ENCODE measurements around the gene URB2.
A peak's percentile ranks its signal among the peaks of the same experiment; 100 is the strongest.

Gene URB2

DNA sequence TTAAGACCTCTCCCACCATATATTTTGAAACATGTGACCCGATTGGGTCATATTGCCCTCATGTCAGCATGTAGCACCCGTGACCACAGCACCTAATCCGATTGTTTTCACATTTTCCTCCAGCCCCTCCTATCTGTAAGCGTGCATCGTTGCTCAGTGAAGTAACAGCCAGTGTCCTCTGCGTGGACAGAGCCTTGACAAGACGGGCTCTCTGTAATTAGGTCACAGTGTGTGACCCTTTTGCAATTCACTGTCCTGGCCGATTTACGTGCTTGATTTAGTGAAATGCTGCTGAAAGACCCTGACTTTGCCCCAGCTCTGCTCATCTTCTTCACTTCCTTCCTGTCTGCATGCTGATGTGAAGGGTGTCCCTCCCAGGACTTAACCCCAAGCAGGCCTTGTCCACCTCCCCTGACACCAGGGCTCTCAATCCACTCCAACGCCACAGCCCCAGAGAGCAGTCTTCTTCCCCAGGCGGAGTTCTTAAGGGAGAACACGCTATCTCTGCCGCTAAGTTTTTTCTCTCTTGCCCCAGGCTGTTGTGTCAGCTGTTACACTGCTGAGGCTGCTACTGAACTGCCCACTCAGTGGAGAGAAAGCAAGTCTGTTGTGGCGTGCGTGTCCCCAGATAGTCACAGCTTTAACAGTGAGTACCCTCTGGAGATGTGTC is 19.4 kb downstream of the URB2 start:
- DNase-seq, result no peak

DNA sequence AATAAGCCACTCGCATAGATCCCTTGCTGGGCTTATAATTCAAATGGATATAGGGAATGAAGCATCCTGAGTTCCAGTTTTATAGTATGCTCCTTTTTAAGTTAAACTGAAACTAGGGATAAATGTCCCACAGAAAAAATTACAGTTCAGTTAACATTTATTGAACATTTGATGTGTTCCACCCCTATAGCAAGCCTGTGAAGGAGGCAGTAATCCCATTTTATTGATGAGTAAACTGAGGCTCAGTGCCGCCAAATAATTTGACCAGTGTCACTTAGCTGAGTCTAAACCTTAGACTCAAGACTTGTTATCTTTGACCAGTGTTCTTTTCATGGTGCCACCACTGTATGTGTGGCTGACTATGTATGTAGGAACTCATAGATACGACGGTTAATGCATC is 22.4 kb downstream of the URB2 start:
- no peak for DNase-seq

DNA sequence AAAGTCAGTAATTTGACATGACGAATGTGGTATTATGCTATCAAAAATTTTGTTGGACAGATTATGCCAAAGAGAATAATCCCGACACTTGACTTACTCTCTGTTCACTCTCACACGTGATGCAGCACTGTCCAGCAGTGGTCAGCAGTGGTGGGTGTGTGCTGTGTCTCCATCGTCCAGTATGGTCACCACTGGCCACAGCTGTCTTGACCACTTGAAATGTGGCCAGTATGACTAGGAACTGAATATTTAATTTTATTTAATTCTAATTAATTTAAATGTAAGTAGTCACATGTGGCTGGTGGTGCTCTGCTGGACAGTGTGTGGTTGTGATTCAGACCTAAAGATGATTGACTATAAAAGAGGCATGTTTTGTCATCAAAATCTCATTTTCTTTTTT is 24.0 kb downstream of the URB2 start:
- no peak for DNase-seq

GRCh38 chr1:229651546-229651945 is 25.5 kb downstream of the URB2 start:
- no peak for DNase-seq

GRCh38 chr1:229653420-229653819 is 27.4 kb downstream of the URB2 start:
- peak; percentile 15 to 53 for DNase-seq

GRCh38 chr1:229655781-229656180 is 29.7 kb downstream of the URB2 start:
- no peak for DNase-seq

- no peak for DNase-seq
These were observed 32.1 kb downstream of the URB2 start for GRCh38 chr1:229657993-229658755.

DNA sequence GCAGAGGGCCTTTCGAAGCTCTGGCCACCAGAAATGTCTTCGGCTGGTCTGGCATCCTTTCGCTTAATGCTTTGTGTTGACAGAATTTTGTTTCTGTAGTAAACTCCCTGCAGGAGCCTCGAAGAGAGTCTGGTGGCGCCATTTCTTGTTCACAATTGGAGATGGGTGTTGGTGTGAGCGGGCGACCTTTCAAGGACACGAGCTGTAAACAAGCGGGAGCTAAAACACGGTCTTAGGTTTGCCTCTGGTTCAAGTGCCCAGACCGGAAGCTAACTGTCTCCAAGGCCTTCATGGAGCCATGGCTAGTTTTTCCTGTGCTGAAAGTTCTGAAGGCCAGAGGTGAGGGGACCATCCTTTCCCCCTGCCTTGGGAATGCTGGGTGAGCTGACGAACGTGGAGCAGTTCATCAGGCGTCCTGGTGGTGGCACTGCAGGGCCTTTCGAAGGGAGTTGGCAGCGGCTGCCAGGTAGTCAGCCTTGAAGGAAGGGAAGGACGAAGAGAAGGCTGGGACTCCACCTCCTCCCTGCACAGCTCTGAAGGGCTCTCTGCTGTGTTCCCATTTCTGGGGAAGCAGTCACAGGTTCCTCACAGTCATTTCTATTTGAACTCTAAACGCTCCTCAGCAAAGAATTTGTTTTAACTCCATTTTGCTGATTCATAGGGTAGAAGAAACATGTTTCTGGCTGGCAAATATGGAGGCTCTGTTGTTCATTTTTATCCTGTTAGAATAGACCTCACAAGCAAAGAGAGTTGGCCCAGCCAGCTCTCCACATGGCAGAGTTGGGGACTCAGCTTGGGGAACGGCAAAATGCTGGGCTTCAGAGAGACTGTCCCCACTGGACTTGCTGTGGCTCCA is 35.2 kb downstream of the URB2 start:
- peak in 1 of 2 experiments; percentile 62 for DNase-seq

- DNase-seq, result no peak
These were observed 35.9 kb downstream of the URB2 start for GRCh38 chr1:229661897-229662296.

GRCh38 chr1:229664133-229664689 is 38.2 kb downstream of the URB2 start:
- DNase-seq, result peak in 1 of 2 experiments; percentile 38

- DNase-seq, result no peak
These were observed 40.0 kb downstream of the URB2 start for GRCh38 chr1:229665912-229666558.

GRCh38 chr1:229666585-229666984 is 40.5 kb downstream of the URB2 start:
- DNase-seq, result no peak

DNA sequence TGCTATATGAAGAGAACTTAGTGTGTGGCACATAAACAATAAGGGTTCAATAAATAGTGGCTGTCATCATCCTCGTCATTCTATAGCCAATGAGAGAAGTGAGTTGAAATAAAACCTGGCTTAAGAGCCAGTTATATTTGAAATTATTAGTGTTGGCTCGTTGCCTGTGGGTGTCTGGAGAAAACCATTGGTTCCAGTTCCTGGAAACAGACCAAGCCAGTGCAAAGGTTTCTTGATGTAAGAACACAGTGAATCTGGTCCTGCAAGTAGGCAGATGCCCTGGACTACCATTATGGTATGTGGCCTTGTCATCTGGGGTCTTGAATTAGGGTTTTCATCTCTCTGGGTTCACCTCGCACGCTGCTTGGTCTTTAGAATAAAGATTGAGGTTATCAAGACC is 43.3 kb downstream of the URB2 start:
- no peak for DNase-seq

- no peak for DNase-seq
These were observed 45.3 kb downstream of the URB2 start for GRCh38 chr1:229671310-229671709.

DNA sequence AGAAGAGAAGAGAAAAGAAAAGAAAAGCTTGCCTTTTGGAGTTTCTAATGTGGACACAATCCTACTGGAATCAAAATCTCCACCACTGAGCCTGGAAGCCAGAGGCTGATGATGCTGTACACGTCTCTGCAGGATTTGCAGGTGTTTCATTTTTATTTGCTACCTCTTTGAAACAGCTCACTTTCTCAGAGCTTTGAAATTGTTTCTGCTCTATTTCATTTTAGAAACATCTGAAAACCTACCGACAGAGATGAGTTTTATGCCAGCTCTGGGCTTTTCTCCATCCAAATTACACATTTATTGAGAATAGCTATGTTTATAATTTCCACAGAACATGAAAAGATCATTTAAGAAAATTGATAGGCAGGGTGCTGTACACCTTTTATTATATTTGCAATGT is 46.2 kb downstream of the URB2 start:
- DNase-seq, result no peak

DNA sequence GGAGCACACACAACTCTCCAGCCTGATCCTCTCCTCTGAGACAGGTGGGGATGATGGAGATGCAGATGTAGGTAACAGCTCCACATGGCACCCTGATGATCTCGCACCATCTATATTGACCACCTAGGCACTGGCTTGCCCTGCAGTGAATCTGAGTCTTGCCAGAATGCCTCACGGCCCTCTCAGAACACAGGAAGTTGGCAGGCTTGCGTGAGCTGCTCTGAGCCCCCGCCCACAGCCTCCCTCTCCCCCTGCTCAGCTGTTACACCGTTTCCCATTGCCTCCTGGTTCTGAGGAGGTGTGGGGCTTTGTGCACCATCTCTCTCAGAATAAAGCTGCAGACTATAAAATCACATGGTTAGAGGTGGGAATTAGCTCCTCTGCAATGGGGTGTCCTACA is 48.0 kb downstream of the URB2 start:
- no peak for DNase-seq

DNA sequence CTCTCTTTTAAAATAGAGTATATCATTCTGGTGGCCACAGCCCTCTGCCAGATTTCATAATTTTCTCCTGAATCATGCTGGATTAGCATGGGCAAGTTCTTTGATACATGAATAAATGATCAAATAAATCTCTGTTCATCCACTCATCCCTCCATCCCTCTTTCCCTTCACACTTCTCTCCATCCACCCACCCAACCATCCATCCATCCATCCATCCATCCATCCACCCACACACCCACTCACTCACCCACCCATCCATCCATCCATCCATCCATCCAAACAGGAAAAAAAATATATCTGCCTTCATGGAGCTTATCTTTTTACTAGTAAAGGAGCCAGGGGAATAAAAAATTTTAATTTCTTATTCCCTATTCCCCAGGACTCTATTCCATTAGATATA is 49.3 kb downstream of the URB2 start:
- DNase-seq, result no peak

- DNase-seq, result no peak
These were observed 59.1 kb downstream of the URB2 start for GRCh38 chr1:229685149-229685548.

DNA sequence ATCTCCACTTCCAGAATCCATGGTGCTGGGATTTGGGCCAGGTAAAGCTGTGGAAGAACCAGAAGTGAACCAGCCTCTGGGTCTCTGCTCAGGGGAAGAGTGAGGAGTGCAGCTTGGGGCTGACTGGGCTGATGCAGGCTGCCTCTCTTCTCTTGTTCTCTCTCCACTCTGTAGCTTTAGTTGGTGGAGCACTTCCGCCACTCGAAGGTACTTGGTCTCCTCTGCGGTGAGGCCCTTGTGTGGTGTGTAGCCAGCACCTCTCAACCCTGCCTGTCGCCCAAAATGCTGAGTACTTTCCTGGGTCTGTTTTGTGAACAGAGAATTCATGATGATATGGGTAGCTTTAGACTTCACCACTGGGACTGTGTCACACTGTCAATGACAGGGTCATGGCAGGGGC is 63.2 kb downstream of the URB2 start:
- no peak for DNase-seq

GRCh38 chr1:229689904-229690303 is 63.9 kb downstream of the URB2 start:
- DNase-seq, result no peak

DNA sequence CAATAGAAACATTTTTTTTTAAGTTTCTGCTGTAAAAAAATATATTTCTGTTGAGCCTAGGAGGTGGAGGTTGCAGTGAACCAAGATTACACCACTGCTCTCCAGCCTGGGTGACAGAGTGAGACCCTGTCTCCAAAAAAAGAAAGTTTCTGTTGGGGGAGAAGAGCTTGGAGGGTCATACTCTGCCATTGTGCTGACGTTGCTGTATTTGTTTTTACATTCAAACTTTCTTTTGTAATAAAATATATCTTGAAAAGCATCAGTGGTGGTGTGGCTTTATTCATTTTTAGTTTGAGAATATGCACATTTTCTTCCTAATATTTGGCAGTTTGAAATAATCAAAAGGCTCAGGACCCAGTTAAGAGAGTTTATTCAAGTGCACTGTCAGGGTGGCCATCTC is 64.6 kb downstream of the URB2 start:
- no peak for DNase-seq

DNA sequence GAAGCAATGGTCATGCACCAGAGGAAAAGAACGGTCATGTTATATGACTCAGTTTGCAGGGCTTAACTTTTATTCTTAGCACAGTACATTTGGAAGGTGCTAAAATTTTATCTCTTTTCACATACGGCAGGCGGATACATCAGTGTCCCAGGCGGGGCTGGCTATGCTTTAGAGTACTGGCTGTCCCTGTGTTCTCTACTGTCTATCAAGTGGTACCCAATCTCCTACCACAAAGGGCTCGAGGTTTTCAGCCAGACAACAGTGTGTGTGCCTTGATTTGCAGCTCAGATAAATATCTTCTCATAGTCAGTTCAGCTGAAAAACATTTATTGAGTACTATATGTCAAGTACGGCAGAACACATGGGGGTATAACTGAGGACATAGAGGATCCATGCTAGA is 65.3 kb downstream of the URB2 start:
- no peak for DNase-seq
